Measurements from ENCODE around the gene PDLIM3. TPM values are rescaled to one million over a fixed set of nuclear protein-coding genes. Genes with fewer than 3 reads are reported as not detected.
A peak's percentile ranks its signal among the peaks of the same experiment; 100 is the strongest.

The PDLIM3 gene
- total and polyA plus RNA-seq, 2 of the 13 experiments (the other 11 are each of a cell fraction or from before 2014, with no cell fraction given): 5.9 to 14.0 TPM

DNA sequence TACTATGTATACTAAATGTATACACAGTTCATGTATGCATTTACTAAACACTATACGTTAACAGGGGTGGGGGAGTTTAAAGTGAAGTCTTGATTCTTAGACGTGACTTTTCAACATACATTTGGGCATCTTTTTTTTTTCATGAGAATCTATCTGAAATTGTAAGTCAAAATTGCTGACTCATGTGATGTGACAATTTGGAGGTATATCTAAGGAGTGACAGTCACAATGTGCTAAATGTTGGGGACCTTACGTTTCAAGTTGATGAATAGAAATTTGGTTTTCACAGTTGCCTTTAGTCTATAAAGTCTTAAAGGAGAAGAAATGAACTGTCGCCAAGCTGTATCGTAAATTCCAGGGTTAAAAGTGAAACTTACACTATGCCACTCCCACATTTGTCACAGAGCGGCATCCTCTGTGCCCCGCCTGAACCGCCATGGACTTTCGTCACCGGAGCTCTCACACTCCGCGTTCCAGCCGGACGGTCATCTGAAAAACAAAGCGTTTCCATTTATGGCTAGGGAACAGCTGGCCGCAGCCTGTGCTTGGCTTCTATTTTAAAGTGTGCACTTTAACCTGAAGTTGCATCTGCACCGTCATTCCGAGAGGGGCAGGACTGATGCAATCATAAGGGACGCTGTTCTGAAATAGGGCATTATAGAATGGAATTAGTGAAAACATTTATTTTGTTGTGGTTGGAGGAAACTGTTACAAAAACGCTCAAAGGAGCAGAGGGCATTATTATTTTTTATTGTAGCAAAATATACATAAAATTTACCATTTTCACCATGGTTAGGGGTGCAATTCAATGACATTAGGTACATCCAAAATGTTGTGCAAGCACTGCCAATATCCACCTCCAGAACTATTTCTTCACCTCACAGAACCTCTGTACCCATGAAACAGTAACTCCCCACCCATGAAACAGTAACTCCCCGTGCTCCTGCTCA, 30.9 kb downstream of the PDLIM3 start (continued):
- TF ChIP-seq PRPF4 (IDR thresholded peaks at IDR 0.05; ENCODE audit: low read depth, low read length, poor library complexity, severe bottlenecking) (no peak), THAP11 (CRISPR knock-in tag; IDR thresholded peaks at IDR 0.05) (peak; percentile 47), ZNF451 (CRISPR knock-in tag; IDR thresholded peaks at IDR 0.05) (no peak), ZNF562 (CRISPR knock-in tag; IDR thresholded peaks at IDR 0.05; ENCODE audit: borderline replicate concordance) (no peak), SCMH1 (CRISPR knock-in tag; IDR thresholded peaks at IDR 0.05; ENCODE audit: borderline replicate concordance) (no peak), ARNTL (CRISPR knock-in tag; IDR thresholded peaks at IDR 0.05) (no peak), SIN3B (IDR thresholded peaks at IDR 0.05; ENCODE audit: low read length) (no peak), ZFY (CRISPR knock-in tag; IDR thresholded peaks at IDR 0.05) (no peak), ZNF10 (CRISPR knock-in tag; IDR thresholded peaks at IDR 0.05; ENCODE audit: borderline replicate concordance, low read depth) (no peak), SMAD3 (CRISPR knock-in tag; IDR thresholded peaks at IDR 0.05) (no peak), ZFP1 (CRISPR knock-in tag; IDR thresholded peaks at IDR 0.05) (no peak), HMGA1 (CRISPR knock-in tag; conservative IDR thresholded peaks at IDR 0.05) (no peak), ESRRA (CRISPR knock-in tag; IDR thresholded peaks at IDR 0.05; ENCODE audit: low read depth) (0 out of 2 replicates have a peak, but pooled peaks have one; percentile 4), ONECUT2 (CRISPR knock-in tag; IDR thresholded peaks at IDR 0.05) (no peak), PCBP1 (IDR thresholded peaks at IDR 0.05; ENCODE audit: borderline replicate concordance, low read depth, low read length) (no peak), ETV6 (CRISPR knock-in tag; conservative IDR thresholded peaks at IDR 0.05) (no peak), FOXA1 (IDR thresholded peaks at IDR 0.05) (no peak), FOXA1 (CRISPR knock-in tag; IDR thresholded peaks at IDR 0.05) (no peak; the same call in 1 of the 2 replicates), YEATS2 (CRISPR knock-in tag; IDR thresholded peaks at IDR 0.05; ENCODE audit: borderline replicate concordance) (no peak)
- TF ChIP-seq, protein P1, sequence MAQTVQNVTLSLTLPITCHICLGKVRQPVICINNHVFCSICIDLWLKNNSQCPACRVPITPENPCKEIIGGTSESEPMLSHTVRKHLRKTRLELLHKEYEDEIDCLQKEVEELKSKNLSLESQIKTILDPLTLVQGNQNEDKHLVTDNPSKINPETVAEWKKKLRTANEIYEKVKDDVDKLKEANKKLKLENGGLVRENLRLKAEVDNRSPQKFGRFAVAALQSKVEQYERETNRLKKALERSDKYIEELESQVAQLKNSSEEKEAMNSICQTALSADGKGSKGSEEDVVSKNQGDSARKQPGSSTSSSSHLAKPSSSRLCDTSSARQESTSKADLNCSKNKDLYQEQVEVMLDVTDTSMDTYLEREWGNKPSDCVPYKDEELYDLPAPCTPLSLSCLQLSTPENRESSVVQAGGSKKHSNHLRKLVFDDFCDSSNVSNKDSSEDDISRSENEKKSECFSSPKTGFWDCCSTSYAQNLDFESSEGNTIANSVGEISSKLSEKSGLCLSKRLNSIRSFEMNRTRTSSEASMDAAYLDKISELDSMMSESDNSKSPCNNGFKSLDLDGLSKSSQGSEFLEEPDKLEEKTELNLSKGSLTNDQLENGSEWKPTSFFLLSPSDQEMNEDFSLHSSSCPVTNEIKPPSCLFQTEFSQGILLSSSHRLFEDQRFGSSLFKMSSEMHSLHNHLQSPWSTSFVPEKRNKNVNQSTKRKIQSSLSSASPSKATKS (CRISPR knock-in tag; IDR thresholded peaks at IDR 0.05): no peak
- TF ChIP-seq, protein P2, sequence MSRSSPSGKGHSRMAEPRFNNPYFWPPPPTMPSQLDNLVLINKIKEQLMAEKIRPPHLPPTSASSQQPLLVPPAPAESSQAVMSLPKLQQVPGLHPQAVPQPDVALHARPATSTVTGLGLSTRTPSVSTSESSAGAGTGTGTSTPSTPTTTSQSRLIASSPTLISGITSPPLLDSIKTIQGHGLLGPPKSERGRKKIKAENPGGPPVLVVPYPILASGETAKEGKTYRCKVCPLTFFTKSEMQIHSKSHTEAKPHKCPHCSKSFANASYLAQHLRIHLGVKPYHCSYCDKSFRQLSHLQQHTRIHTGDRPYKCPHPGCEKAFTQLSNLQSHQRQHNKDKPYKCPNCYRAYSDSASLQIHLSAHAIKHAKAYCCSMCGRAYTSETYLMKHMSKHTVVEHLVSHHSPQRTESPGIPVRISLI (CRISPR knock-in tag; IDR thresholded peaks at IDR 0.05; ENCODE audit: borderline replicate concordance): no peak
- TF ChIP-seq, protein P3, sequence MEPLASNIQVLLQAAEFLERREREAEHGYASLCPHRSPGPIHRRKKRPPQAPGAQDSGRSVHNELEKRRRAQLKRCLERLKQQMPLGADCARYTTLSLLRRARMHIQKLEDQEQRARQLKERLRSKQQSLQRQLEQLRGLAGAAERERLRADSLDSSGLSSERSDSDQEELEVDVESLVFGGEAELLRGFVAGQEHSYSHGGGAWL (CRISPR knock-in tag; IDR thresholded peaks at IDR 0.05): no peak
- TF ChIP-seq, protein P4, sequence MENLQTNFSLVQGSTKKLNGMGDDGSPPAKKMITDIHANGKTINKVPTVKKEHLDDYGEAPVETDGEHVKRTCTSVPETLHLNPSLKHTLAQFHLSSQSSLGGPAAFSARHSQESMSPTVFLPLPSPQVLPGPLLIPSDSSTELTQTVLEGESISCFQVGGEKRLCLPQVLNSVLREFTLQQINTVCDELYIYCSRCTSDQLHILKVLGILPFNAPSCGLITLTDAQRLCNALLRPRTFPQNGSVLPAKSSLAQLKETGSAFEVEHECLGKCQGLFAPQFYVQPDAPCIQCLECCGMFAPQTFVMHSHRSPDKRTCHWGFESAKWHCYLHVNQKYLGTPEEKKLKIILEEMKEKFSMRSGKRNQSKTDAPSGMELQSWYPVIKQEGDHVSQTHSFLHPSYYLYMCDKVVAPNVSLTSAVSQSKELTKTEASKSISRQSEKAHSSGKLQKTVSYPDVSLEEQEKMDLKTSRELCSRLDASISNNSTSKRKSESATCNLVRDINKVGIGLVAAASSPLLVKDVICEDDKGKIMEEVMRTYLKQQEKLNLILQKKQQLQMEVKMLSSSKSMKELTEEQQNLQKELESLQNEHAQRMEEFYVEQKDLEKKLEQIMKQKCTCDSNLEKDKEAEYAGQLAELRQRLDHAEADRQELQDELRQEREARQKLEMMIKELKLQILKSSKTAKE (CRISPR knock-in tag; IDR thresholded peaks at IDR 0.05; ENCODE audit: borderline replicate concordance): no peak
- TF ChIP-seq, protein P5, sequence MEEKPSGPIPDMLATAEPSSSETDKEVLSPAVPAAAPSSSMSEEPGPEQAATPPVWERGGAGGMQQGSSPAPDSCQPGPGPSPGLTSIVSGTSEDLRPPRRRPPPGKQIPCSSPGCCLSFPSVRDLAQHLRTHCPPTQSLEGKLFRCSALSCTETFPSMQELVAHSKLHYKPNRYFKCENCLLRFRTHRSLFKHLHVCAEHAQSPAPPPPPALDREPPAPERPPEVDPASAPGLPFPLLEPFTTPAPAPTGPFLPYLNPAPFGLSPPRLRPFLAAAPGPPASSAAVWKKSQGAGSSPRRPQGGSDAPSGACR (CRISPR knock-in tag; IDR thresholded peaks at IDR 0.05): no peak
